Nephron progenitor cell (in vitro differentiated cells): ENCODE data around the gene TM4SF20.
"Not testable (repeated sequence)": the region's sequence is repeated elsewhere in the genome, so short reads cannot be mapped to it uniquely, and the experiment has no call there.

Source experiments
- DNase-seq: peaks from one replicate; pipeline ENCODE4 v3.0.0; 2021
- H3K27ac Mint-ChIP-seq: 2 replicates; pipeline ENCODE4 v1.8.0; 2021; ENCODE audit warnings: mild to moderate bottlenecking, moderate library complexity, mixed read lengths
- H3K27me3 Mint-ChIP-seq: 2 replicates; pipeline ENCODE4 v1.8.0; 2021; ENCODE audit warnings: mild to moderate bottlenecking, low read depth, mixed read lengths; ENCODE audit not compliant: poor library complexity
- H3K36me3 Mint-ChIP-seq: 2 replicates; pipeline ENCODE4 v1.8.0; 2021; ENCODE audit warnings: low read depth, mixed read lengths
- H3K4me1 Mint-ChIP-seq: 2 replicates; pipeline ENCODE4 v1.8.0; 2021; ENCODE audit warnings: mixed read lengths
- H3K4me3 Mint-ChIP-seq: 2 replicates; pipeline ENCODE4 v1.8.0; 2021; ENCODE audit warnings: mild to moderate bottlenecking, moderate library complexity, mixed read lengths
- H3K9me3 Mint-ChIP-seq: 2 replicates; pipeline ENCODE4 v1.8.0; 2021; ENCODE audit warnings: mild to moderate bottlenecking, moderate library complexity, mixed read lengths
- CTCF ChIP-seq: fragments of 200-600 bp; sonication (generic); IDR thresholded peaks from 2 replicates; pipeline ENCODE4 v1.5.0; 2021; ENCODE audit warnings: antibody characterized with exemption

Gene TM4SF20

DNA sequence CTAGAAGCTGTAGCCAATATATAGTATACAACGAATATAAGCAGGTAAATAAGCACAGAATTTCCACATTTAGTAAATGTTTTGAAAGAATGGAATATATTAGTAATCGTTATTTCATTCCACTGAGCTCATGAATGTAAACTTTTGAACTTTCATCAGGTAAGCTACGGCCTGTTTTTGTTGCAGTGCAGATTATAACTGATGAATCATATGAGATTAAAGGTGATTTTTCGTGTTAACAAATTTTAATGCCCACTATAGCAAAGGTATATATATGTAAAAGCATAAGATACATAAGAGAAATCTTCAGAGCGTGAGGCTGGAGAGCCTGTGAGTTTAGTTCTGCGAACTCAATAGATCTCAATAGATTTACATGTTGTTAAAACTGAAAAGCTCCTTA is 7.5 kb upstream of the TM4SF20 start:
- no peak for DNase-seq
- no peak overlapping the region for H3K27ac Mint-ChIP-seq
- H3K4me1 Mint-ChIP-seq: peaks cover 5% of the 10 kb centered on the region
- no peak overlapping the region for H3K4me3 Mint-ChIP-seq
- H3K27me3 Mint-ChIP-seq: peaks cover 22% of the 10 kb centered on the region
- no peaks in the 10 kb centered on the region for H3K36me3 Mint-ChIP-seq
- no peak for TF ChIP-seq CTCF
- H3K9me3 Mint-ChIP-seq: no peaks in the 10 kb centered on the region

GRCh38 chr2:227383686-227384085 is 4.6 kb upstream of the TM4SF20 start:
- H3K4me3 Mint-ChIP-seq: no peak overlapping the region
- H3K27me3 Mint-ChIP-seq: peaks cover 24% of the 10 kb centered on the region

DNA sequence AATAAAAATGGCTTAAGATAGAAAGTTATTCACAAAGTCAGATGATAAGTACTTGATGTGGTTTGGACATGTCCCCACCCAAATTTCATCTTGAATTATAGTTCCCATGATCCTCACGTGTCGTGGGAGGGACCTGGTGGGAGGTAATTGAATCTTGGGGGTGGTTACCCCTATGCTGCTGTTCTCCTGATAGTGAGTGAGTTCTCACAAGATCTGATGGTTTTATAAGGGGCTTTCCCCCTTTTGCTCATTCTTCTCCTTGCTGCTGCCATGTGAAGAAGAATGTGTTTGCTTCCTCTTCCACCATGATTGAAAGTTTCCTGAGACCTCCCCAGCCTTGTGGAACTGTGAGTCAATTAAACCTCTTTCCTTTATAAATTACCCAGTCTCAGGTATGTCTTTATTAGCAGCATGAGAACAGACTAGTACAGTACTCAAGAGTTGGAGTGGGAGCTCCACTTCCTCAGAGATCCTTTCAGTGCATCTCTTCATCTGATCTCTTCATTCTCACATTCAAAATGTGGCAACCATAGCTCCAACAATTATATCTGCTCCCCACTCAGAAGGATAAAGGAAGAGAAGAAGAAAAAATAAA is 3.2 kb upstream of the TM4SF20 start:
- DNase-seq, H3K36me3 Mint-ChIP-seq, H3K27ac Mint-ChIP-seq, H3K9me3 Mint-ChIP-seq, H3K4me1 Mint-ChIP-seq, H3K4me3 Mint-ChIP-seq: not testable (repeated sequence)
- peaks cover 27% of the 10 kb centered on the region for H3K27me3 Mint-ChIP-seq

More at GRCh38 chr2:227383686-227384085, 4.6 kb upstream of the TM4SF20 start:
- H3K27ac Mint-ChIP-seq: no peak overlapping the region
- no peak for TF ChIP-seq CTCF
- no peaks in the 10 kb centered on the region for H3K36me3 Mint-ChIP-seq
- H3K9me3 Mint-ChIP-seq: no peaks in the 10 kb centered on the region
- H3K4me1 Mint-ChIP-seq: no peaks in the 10 kb centered on the region
- DNase-seq: no peak

DNA sequence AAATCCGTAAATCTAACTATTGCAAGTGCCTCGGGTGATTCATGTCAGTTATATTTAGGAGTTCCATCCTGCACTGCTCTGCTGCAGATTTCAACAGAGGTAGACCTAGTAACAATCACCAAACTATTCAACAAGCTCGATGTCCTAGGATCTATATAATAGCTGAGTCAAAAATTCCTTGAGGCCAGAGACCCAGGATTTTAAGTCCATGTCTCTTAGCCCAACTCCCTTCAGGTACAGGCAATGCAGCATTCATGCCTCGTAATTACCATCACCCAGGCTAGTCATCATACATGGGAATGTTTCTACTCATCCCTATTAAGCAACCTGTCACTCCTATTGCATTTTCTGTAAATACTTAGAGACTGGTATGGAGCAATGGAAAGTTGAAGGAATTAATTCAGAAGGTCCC is 729 bp downstream of the TM4SF20 start:
- H3K4me1 Mint-ChIP-seq: peaks cover 3% of the 10 kb centered on the region
- no peak overlapping the region for H3K27ac Mint-ChIP-seq
- H3K36me3 Mint-ChIP-seq: no peaks in the 10 kb centered on the region
- TF ChIP-seq CTCF: no peak
- no peak for DNase-seq
- no peak overlapping the region for H3K4me3 Mint-ChIP-seq
- H3K27me3 Mint-ChIP-seq: peaks cover 11% of the 10 kb centered on the region
- H3K9me3 Mint-ChIP-seq: no peaks in the 10 kb centered on the region

DNA sequence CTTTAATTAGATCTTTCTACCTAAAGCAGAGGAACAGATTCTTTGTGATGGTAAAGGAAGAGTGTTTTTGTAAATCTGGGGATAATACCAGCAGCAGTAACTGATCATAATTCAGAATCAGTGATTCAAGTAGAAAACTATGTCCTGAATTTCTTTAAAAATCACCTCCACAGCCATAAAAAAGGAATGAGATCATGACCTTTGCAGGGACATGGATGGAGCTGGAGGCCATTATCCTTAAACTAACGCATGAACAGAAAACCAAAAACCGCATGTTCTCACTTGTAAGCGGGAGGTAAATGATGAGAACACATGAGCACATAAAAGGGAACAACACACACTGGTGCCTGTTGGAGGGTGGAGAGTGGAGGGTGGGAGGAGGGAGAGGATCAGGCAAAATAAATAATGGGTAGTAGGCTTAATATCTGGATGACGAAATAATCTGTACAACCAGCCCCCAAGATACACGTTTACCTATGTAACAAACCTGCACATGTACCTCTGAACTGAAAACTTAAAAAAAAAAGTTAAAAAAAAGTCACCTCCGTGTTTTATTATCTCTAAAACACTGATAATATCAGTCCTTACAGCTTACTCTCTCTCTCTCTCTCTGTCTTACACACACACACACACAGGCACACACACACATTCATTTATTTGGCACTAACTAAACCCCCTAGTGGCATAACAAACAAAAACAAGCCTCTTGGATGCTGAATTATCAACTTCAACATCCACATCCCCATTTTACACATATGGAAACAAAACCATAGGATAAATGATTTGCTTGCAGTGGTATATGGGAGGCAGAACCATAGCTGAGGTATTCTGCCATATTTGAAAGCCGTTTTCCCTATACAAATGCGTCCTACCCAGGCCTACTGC is 1.4 kb downstream of the TM4SF20 start:
- no peak for TF ChIP-seq CTCF
- H3K4me3 Mint-ChIP-seq: no peak overlapping the region
- peaks cover 11% of the 10 kb centered on the region for H3K27me3 Mint-ChIP-seq
- H3K9me3 Mint-ChIP-seq: no peaks in the 10 kb centered on the region
- H3K27ac Mint-ChIP-seq: no peak overlapping the region
- no peaks in the 10 kb centered on the region for H3K36me3 Mint-ChIP-seq
- no peak for DNase-seq
- H3K4me1 Mint-ChIP-seq: peaks cover 7% of the 10 kb centered on the region

DNA sequence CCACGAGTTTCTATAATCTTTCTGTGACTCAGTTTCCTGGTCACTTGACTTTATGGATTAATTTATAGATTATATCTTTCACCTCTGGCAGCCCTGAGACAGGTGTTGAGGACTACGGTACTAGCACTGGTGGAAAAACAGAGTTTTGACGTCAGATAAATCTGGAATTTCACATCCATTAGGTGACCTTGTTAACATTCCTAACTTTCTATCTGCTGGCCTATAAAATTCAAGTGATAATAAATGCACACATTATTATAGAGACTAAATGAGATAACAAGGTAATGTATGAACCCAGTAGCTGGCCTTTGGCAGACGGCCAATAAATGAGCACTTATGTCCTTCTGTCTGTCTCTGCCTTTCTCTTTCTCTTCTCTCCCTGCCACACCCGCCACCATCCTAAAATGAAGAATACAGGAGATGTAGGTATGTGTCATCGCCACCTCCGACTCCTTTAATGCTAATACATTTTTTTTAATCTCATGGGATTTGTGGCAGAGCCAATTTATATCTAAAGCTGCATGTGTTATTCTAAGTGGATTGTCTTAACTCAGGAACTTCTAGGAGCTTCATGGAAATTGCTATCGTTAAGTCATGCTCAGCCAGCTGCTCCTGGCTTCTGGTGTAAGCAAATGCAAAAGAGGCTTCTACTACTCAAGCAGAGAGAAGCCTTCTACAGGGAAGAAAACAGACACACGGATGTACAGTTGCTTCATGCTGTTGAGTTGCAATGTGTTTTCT is 2.3 kb downstream of the TM4SF20 start:
- H3K27ac Mint-ChIP-seq: no peak overlapping the region
- H3K9me3 Mint-ChIP-seq: no peaks in the 10 kb centered on the region
- no peaks in the 10 kb centered on the region for H3K36me3 Mint-ChIP-seq
- no peak for DNase-seq
- no peak for TF ChIP-seq CTCF
- no peak overlapping the region for H3K4me3 Mint-ChIP-seq
- peaks cover 9% of the 10 kb centered on the region for H3K27me3 Mint-ChIP-seq
- H3K4me1 Mint-ChIP-seq: peaks cover 8% of the 10 kb centered on the region
